ENCODE results near the gene USB1.
A peak's percentile ranks its signal among the peaks of the same experiment; 100 is the strongest.
"Not testable (repeated sequence)": the region's sequence is repeated elsewhere in the genome, so short reads cannot be mapped to it uniquely, and the experiment has no call there.

The USB1 gene

DNA sequence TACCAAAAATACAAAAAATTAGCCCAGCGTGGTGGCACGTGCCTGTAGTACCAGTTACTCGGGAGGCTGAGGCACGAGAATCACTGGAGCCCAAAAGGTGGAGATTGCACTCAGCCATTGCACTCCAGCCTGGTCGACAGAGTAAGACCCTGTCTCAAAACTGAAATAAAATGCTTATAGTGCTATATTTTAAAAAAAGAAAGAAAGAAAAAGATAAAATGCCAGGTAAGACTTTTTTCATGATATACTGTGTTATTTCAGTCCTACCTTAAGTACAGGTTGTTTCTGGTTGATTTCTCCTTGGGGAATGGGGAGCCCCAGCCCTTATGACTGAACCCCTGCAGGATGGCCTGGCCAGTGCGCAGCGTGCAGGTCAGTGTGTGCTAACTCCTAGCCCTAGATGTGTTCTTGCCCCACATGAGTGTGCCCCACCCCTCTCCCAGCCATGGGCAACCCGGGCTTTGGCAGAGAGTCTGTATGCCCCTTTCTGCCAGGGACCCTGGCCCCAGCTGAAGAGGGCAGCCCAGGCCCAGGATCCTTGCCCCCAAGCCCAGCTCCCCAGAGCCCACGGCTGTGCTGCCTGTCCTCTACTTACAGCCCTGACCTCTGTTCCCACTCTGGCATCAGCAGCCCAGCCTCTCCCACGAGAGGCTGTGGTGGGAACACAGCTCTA, 31.6 kb upstream of the USB1 start:
- no peak for DNase-seq (ENCODE audit: low read depth)

DNA sequence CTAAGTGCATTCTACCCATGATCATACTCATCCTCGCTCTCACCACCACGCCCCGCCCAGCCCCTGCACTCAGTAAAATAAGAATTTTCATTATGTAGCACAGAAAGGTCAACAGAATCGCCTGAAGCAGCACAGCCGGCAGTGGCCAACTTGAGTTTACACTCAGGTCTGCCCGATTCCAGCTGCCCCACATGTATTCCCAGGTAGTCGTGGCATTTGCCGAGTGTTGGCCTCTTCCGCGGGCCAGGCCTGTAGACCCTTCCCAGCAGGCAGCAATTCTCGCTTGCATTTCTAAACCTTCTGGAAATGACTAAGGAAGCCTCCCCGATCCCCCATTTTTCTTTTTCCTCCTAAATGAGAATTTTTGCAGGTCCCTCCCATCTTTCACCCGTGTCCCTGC, 30.9 kb upstream of the USB1 start:
- DNase-seq (ENCODE audit: low read depth), result no peak

- no peak for DNase-seq (ENCODE audit: low read depth)
Measured at GRCh38 chr16:57970970-57971369, 30.2 kb upstream of the USB1 start, which contains the start of gene CNGB1. CNGB1 (minus strand) TSS chr16:57971128; CDS start chr16:57967286, 3,842 bp downstream.

- DNase-seq (ENCODE audit: low read depth), result no peak
Measured at GRCh38 chr16:57971848-57972247, 29.4 kb upstream of the USB1 start.

- peak; percentile 71 for DNase-seq (ENCODE audit: low read depth)
Measured at GRCh38 chr16:57972306-57972705, 28.9 kb upstream of the USB1 start.

DNA sequence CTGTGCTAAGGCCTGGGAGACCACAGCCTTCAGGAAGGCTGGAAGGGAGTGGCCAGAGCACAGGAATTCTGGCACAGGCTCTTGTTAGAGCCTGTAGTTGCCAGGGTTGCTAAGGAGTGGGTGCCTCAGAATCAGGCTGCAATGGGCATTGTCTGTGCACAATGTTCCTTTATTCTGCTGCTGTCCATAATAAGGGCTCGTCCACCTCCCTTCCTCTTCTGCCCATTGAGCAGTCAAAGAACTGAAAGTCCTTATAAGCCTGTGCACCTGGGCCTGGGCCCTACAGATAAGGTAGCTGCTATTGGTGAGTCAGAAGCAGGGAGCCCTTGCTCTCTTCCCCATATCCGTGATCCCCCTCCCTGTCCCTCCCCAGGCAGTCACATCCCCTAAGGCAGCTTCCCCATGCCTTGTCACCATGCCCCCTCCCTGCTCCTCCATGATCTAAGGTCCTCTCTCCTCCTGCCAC, 24.8 kb upstream of the USB1 start:
- DNase-seq (ENCODE audit: low read depth), result peak; percentile 45

- DNase-seq (ENCODE audit: low read depth), result no peak
Measured at GRCh38 chr16:57977418-57978069, 23.7 kb upstream of the USB1 start.

DNA sequence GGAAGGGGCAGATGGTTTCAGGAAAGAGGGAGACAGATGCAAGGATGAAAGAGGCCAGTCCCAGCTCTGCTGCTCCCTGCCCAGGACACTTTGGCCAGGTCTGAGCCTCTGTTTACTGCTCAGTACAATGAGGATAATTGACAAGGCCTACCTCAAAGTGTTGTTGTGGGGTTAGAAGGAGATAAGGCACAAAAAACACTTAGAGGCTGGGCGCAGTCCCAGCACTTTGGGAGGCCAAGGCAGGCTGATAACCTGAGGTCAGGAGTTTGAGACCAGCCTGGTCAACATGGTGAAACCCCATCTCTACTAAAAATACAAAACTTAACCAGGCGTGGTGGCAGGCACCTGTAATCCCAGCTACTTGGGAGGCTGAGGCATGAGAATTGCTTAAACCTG, 23.1 kb upstream of the USB1 start:
- not testable (repeated sequence) for DNase-seq (ENCODE audit: low read depth)

DNA sequence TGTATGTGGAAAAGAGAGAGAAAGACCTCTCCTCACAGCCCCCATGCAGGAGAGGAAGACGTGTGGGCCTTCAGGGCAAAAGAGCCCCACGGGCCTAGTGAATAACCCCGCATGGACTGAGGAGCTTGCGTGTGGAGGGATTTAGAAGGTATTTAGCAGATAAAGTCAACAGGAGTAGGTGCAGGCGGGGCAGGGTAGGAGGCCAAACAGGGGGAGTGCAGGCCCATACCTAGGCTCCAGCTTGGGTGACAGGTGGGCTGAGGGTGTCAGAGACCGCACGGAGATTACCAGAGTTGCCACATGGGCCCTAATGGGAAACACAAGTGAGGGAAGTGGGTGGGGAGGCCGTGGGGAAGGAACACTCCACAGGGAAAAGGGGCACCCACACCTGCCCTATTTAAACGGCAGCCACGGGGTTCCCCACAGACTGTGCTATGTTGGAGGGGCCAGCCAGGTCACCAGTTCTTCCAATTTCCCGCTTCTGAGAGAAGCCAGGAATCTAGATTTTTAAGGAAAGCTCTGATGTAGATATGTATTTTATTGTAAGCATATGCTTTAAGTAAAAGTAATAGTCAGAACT, 22.1 kb upstream of the USB1 start:
- DNase-seq (ENCODE audit: low read depth), result no peak

DNA sequence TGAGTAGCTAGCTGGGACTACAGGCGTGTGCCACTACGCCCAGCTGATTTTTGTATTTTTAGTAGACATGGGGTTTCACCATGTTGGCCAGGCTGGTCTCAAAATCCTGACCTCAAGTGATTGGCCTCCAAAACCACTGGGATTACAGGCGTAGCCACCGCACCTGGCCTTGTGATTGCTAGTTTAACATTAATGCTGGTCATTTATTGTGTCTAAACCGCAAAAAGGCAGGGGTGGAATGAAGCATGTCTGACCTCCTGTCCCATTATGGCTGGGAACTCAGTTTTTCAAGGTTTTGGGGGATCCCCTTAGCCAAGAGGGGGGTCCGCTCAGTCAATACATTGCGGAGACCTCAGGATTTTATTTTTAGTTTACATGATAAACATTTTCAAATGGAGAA, 19.6 kb upstream of the USB1 start:
- DNase-seq (ENCODE audit: low read depth), result no peak

GRCh38 chr16:57982385-57982784, 18.8 kb upstream of the USB1 start:
- no peak for DNase-seq (ENCODE audit: low read depth)

DNA sequence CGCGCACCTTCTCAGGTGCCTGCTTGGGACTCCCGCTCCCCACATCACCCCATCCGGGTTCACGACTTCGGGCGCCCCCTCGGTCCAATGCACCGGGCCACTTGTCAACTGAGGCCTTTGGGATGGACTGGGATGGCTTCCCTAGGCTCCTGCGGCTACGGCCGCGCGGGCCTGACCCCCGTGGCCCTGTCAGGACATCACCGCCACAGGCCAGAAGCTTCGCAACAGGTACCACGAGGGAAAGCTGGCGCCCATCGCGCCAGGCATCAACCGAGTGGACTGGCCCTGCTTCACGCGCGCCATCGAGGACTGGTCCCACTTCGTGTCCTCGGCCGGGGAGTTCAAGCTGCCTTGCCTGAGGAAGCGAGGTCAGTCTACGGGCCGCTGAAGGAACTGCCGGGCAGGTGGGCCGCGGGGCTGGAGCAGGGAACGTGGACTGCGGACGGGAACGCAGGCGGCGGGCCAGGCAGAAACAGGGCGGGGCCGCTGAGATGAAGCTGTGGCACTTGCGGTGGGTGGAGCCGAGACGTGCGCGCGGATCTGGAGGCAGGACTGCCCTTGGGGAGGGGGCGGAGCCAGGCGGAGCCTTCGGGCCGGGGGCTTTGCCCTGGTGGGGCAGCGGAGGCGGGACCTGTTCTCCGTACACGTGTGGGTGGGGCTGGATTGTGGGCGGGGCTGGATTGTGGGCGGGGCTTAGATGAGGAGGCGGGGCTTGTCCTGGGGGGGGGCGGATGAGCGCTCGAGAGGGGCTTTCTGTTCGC, 16.6 kb upstream of the USB1 start:
- DNase-seq (ENCODE audit: low read depth), result peak; percentile 87

GRCh38 chr16:57985204-57986181, 15.7 kb upstream of the USB1 start:
- DNase-seq (ENCODE audit: low read depth), result no peak

GRCh38 chr16:57986196-57986595, 15.0 kb upstream of the USB1 start:
- no peak for DNase-seq (ENCODE audit: low read depth)

GRCh38 chr16:57987441-57988177, 13.6 kb upstream of the USB1 start:
- no peak for DNase-seq (ENCODE audit: low read depth)

- no peak for DNase-seq (ENCODE audit: low read depth)
Measured at GRCh38 chr16:57988929-57989328, 12.3 kb upstream of the USB1 start.

DNA sequence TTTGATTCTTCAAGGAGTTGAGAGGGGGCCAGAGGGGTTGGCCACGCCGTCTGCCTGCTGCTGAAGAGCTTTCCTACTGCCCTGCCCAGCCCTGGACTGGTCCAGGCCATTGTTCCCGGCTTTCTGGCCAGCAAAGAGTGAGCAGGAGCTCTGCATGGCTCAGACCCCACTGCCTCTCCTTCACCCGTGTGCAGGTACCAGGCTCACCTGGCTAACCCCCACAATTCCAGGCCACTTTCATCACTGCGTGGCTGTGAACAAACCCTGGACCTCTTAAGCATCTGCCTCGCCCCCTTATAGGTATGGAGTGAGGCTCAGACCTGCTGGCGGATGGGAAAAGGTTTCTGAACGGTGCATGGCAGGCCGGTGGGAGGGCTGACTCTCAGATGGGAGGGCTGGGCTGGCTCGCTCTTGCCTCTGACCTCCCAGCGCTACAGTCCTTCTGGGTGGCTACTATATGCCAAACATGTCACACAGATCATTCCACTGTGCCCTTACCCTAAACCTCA, 9.6 kb upstream of the USB1 start:
- DNase-seq (ENCODE audit: low read depth), result no peak

DNA sequence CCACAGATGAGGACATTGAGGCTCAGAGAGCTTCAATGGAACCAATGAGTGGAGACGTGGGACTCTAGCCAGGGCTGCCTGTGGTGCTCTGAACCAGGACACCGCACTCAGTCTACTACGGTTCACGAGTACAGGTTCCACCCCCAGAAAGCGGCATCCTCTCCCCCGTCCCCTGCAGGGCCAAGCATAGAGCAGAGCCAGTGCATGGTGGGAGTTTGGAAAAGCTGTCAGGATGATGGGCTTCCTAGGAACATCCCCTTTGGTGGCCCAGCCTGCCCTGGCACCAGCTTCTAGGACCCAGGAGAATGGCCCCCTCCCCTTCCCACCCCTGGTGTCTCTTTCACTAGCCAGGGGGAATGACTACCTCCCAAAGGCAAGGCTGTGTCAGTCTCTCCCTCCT, 9.1 kb upstream of the USB1 start:
- DNase-seq (ENCODE audit: low read depth), result no peak

- DNase-seq (ENCODE audit: low read depth), result no peak
Measured at GRCh38 chr16:57993438-57993837, 7.8 kb upstream of the USB1 start.

- no peak for DNase-seq (ENCODE audit: low read depth)
Measured at GRCh38 chr16:57993897-57994296, 7.3 kb upstream of the USB1 start.

- DNase-seq (ENCODE audit: low read depth), result no peak
Measured at GRCh38 chr16:57994361-57994760, 6.8 kb upstream of the USB1 start.
